Transverse colon (tissue), 4 donors: ENCODE measurements around the gene CCDC85C.

Experiments used
- POLR2A ChIP-seq: fragments of 450-650 bp; IDR thresholded peaks from one replicate; pipeline ENCODE4 v1.6.1; 2016; ENCODE audit warnings: antibody characterized with exemption, mild to moderate bottlenecking, moderate library complexity
- POLR2AphosphoS5 ChIP-seq, 3 donors: sonication (generic); formaldehyde crosslinking; IDR thresholded peaks; one replicate each; pipeline ENCODE4 v1.6.1; 2016; ENCODE audit warnings: antibody characterized with exemption in 3 of 3
- TF ChIP-seq, protein P1 (sequence below), 5 experiments: fragments of 200-600 bp in 3 of 5; fragments of 450-650 bp in 2 of 5; sonication (generic) in 3 of 5; IDR thresholded peaks; 1 replicate in 2 of 5; 2 replicates in 3 of 5; pipeline ENCODE4 v1.5.1; 2016 to 2017; ENCODE audit warnings: antibody characterized with exemption in 5 of 5, inconsistent platforms in 3 of 5, mild to moderate bottlenecking in 2 of 5, moderate library complexity in 1 of 5

- TF ChIP-seq POLR2A = no peak
- TF ChIP-seq, protein P1, sequence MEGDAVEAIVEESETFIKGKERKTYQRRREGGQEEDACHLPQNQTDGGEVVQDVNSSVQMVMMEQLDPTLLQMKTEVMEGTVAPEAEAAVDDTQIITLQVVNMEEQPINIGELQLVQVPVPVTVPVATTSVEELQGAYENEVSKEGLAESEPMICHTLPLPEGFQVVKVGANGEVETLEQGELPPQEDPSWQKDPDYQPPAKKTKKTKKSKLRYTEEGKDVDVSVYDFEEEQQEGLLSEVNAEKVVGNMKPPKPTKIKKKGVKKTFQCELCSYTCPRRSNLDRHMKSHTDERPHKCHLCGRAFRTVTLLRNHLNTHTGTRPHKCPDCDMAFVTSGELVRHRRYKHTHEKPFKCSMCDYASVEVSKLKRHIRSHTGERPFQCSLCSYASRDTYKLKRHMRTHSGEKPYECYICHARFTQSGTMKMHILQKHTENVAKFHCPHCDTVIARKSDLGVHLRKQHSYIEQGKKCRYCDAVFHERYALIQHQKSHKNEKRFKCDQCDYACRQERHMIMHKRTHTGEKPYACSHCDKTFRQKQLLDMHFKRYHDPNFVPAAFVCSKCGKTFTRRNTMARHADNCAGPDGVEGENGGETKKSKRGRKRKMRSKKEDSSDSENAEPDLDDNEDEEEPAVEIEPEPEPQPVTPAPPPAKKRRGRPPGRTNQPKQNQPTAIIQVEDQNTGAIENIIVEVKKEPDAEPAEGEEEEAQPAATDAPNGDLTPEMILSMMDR (IDR thresholded peaks at IDR 0.05) = no peak
- no peak for TF ChIP-seq POLR2AphosphoS5 (IDR thresholded peaks at IDR 0.05)
Observed at GRCh38 chr14:99520571-99521081, 83.4 kb downstream of the CCDC85C start.
